NT2/D1 (cell line): ENCODE results near the gene PIK3C3.
"Not testable (repeated sequence)": the region's sequence is repeated elsewhere in the genome, so short reads cannot be mapped to it uniquely, and the experiment has no call there.

Experiments used
- DNase-seq: peaks from one replicate; pipeline ENCODE4 v3.0.0-alpha.2; 2011; ENCODE audit warnings: low read depth, low spot score
- H3K27me3 ChIP-seq: 2 replicates; pipeline ENCODE4 v1.6.0; 2011; ENCODE audit warnings: mild to moderate bottlenecking; ENCODE audit not compliant: insufficient read length, insufficient read depth
- H3K36me3 ChIP-seq: 2 replicates; pipeline ENCODE4 v1.6.1; 2011; ENCODE audit warnings: mild to moderate bottlenecking, low read length, mixed read lengths; ENCODE audit not compliant: insufficient read depth, insufficient read length
- H3K4me1 ChIP-seq: 2 replicates; pipeline ENCODE4 v1.5.1; 2011; ENCODE audit not compliant: insufficient read depth, insufficient read length
- H3K4me3 ChIP-seq: 2 replicates; pipeline ENCODE4 v1.5.1; 2011; ENCODE audit warnings: low read depth; ENCODE audit not compliant: insufficient read length
- H3K9ac ChIP-seq: 2 replicates; pipeline ENCODE4 v1.6.0; 2011; ENCODE audit warnings: low read depth; ENCODE audit not compliant: insufficient read length
- H3K9me3 ChIP-seq: 2 replicates; pipeline ENCODE4 v1.5.1; 2011; ENCODE audit warnings: mild to moderate bottlenecking, low read length; ENCODE audit not compliant: insufficient read depth
- SUZ12 ChIP-seq: IDR thresholded peaks from 2 replicates; pipeline ENCODE4 v1.6.1; 2011; ENCODE audit not compliant: insufficient read length, insufficient read depth; ENCODE audit errors: extremely low read depth
- YY1 ChIP-seq: IDR thresholded peaks from 2 replicates; pipeline ENCODE4 v1.6.1; 2011; ENCODE audit not compliant: insufficient read length, insufficient read depth
- ZNF274 ChIP-seq: IDR thresholded peaks from 2 replicates; pipeline ENCODE4 v1.6.1; 2011; ENCODE audit warnings: mild to moderate bottlenecking, low read depth, low read length

The PIK3C3 gene

GRCh38 chr18:42107287-42107686 is 152.3 kb downstream of the PIK3C3 start:
- no peak for TF ChIP-seq SUZ12
- TF ChIP-seq ZNF274, result no peak
- TF ChIP-seq YY1, result no peak
- no peak overlapping the region for H3K9ac ChIP-seq
- no peaks in the 10 kb centered on the region for H3K36me3 ChIP-seq
- no peaks in the 10 kb centered on the region; the same call in 1 of the 2 replicates for H3K9me3 ChIP-seq
- H3K27me3 ChIP-seq, result no peaks in the 10 kb centered on the region
- DNase-seq, result no peak
- H3K4me3 ChIP-seq, result no peak overlapping the region
- H3K4me1 ChIP-seq, result no peaks in the 10 kb centered on the region

- Histone ChIP-seq H3K36me3 (no peaks in the 10 kb centered on the region), H3K27me3 (no peaks in the 10 kb centered on the region), H3K4me3 (no peak overlapping the region), H3K4me1 (no peaks in the 10 kb centered on the region), H3K9me3 (no peaks in the 10 kb centered on the region; the same call in 1 of the 2 replicates), H3K9ac (no peak overlapping the region)
- TF ChIP-seq YY1, result no peak
- no peak for TF ChIP-seq ZNF274
- no peak for TF ChIP-seq SUZ12
- DNase-seq, result no peak
Observed at GRCh38 chr18:42107691-42108450, 152.8 kb downstream of the PIK3C3 start.

GRCh38 chr18:42112147-42112546 is 157.1 kb downstream of the PIK3C3 start:
- H3K4me1 ChIP-seq, H3K4me3 ChIP-seq, H3K9me3 ChIP-seq, DNase-seq, H3K27me3 ChIP-seq, H3K36me3 ChIP-seq, H3K9ac ChIP-seq: not testable (repeated sequence)

- Histone ChIP-seq H3K27me3 (no peaks in the 10 kb centered on the region), H3K9me3 (no peaks in the 10 kb centered on the region; the same call in 1 of the 2 replicates), H3K9ac (no peak overlapping the region), H3K36me3 (no peaks in the 10 kb centered on the region), H3K4me3 (no peak overlapping the region), H3K4me1 (no peaks in the 10 kb centered on the region)
- TF ChIP-seq YY1 (no peak), ZNF274 (no peak), SUZ12 (no peak)
- no peak for DNase-seq
Observed at GRCh38 chr18:42112657-42113420, 157.8 kb downstream of the PIK3C3 start.

- Histone ChIP-seq H3K9me3 (no peaks in the 10 kb centered on the region; the same call in 1 of the 2 replicates), H3K4me3 (no peak overlapping the region), H3K9ac (no peak overlapping the region), H3K36me3 (no peaks in the 10 kb centered on the region), H3K4me1 (no peaks in the 10 kb centered on the region), H3K27me3 (no peaks in the 10 kb centered on the region)
- DNase-seq, result no peak
- TF ChIP-seq SUZ12 (no peak), YY1 (no peak), ZNF274 (no peak)
Observed at GRCh38 chr18:42113529-42114191, 158.6 kb downstream of the PIK3C3 start.

GRCh38 chr18:42114310-42114943 is 159.4 kb downstream of the PIK3C3 start:
- H3K4me3 ChIP-seq, result no peak overlapping the region
- TF ChIP-seq ZNF274 (no peak), SUZ12 (no peak), YY1 (no peak)
- no peak overlapping the region for H3K9ac ChIP-seq
- no peaks in the 10 kb centered on the region; the same call in 1 of the 2 replicates for H3K9me3 ChIP-seq
- H3K27me3 ChIP-seq, result no peaks in the 10 kb centered on the region
- DNase-seq, result peak; percentile 62
- H3K36me3 ChIP-seq, result no peaks in the 10 kb centered on the region
- no peaks in the 10 kb centered on the region for H3K4me1 ChIP-seq

GRCh38 chr18:42126586-42126985 is 171.6 kb downstream of the PIK3C3 start:
- TF ChIP-seq ZNF274 (no peak), SUZ12 (no peak), YY1 (no peak)
- no peaks in the 10 kb centered on the region for H3K9me3 ChIP-seq
- no peak overlapping the region for H3K4me3 ChIP-seq

More at GRCh38 chr18:42126586-42126985, 171.6 kb downstream of the PIK3C3 start:
- no peaks in the 10 kb centered on the region for H3K36me3 ChIP-seq
- no peak for DNase-seq
- no peak overlapping the region for H3K9ac ChIP-seq
- no peaks in the 10 kb centered on the region for H3K4me1 ChIP-seq
- no peaks in the 10 kb centered on the region for H3K27me3 ChIP-seq
